GM12864 (cell line): ENCODE results near the gene C1orf210.

Source experiments
- DNase-seq: peaks from one replicate; pipeline ENCODE4 v3.0.0-alpha.2; 2011; ENCODE audit warnings: low read depth
- H3K4me3 ChIP-seq: 2 replicates; pipeline ENCODE4 v1.5.1; 2011; ENCODE audit warnings: mild to moderate bottlenecking, low read depth, low read length, control low read depth
- TF ChIP-seq, protein P1 (sequence below): IDR thresholded peaks from 2 replicates; pipeline ENCODE4 v1.5.1; 2011; ENCODE audit warnings: low read depth, mild to moderate bottlenecking, moderate library complexity, low read length, control low read depth, inconsistent platforms; ENCODE audit errors: missing control alignments

C1orf210 gene

DNA sequence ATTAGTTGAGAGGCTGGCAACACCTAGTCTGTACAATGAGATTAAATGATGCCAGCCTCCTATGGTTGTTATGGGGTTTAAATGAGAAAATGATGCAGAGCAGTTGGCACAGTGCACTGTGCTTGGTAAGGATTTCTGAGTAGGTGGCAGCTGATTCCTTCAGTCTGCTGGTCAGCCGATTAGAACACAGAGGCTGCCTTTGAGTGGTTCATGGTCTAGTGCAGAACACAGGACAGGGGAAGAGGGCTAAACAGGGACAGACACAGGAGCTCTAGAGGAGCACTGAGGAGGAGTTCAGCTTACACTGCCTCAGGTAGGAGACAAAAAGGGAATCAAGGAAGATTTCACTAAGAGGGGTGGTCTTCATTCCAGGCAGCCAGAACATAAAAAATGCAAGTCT is 16.8 kb upstream of the C1orf210 start:
- TF ChIP-seq, protein P1, sequence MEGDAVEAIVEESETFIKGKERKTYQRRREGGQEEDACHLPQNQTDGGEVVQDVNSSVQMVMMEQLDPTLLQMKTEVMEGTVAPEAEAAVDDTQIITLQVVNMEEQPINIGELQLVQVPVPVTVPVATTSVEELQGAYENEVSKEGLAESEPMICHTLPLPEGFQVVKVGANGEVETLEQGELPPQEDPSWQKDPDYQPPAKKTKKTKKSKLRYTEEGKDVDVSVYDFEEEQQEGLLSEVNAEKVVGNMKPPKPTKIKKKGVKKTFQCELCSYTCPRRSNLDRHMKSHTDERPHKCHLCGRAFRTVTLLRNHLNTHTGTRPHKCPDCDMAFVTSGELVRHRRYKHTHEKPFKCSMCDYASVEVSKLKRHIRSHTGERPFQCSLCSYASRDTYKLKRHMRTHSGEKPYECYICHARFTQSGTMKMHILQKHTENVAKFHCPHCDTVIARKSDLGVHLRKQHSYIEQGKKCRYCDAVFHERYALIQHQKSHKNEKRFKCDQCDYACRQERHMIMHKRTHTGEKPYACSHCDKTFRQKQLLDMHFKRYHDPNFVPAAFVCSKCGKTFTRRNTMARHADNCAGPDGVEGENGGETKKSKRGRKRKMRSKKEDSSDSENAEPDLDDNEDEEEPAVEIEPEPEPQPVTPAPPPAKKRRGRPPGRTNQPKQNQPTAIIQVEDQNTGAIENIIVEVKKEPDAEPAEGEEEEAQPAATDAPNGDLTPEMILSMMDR = no peak
- DNase-seq = no peak
- H3K4me3 ChIP-seq = no peak overlapping the region

DNA sequence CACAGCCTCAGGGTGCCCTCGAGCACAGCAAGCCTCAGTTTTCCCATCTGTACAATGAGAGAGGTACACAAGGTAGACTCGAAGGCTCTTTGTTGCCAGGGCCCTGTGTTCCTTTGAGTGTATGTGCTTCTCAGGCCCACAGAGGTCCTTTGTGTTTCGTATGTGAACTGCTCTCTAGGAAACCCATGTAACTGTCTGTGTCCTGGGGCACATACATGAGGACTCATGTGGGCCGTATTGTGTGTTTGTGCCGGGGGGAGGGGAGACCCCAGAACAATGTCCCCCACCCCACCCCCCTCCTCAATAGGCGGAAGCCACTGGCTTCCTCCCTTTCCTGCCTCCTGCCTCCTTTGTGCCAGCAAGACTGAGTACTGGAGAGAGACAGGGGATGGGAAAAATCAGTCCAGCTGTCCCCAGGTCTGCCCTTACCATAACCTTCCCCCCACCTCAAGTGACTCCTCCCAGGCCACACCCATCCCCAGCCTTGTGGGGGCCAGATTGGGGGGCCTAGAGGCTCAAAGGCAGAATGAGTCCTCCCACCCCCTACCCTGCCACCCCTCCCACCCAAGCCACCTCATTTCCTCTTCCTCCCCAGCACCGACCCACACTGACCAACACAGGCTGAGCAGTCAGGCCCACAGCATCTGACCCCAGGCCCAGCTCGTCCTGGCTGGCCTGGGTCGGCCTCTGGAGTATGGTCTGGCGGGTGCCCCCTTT is 15.2 kb upstream of the C1orf210 start, which contains the start of gene TIE1:
TIE1 (plus strand) TSS at position 605 of the 717 bp plus-strand sequence; CDS start at position 695, 90 bp downstream.
- TF ChIP-seq, protein P1 = no peak
- no peak for DNase-seq
- no peak within 1 kb of the TSS for H3K4me3 ChIP-seq

DNA sequence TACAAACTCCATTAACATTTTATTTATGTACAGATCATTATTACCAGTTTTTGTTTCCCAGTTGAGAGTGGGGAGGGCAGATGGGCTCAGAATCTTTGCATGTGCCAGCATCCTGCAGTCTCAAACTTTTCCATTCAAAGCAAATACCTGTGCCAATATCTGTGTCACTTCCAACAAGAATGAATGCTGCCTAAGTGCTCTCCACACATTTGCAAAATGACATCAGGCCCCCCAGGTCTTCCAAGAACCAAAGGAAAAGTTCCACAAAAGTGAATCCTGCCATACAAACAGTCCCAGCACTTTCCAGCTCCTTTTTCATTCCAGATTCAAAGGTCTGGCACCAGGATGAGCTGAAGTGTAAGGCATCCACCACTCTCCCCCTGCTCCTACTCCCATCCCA is 13.7 kb upstream of the C1orf210 start:
- H3K4me3 ChIP-seq = no peak overlapping the region
- TF ChIP-seq, protein P1 = no peak
- no peak for DNase-seq

DNA sequence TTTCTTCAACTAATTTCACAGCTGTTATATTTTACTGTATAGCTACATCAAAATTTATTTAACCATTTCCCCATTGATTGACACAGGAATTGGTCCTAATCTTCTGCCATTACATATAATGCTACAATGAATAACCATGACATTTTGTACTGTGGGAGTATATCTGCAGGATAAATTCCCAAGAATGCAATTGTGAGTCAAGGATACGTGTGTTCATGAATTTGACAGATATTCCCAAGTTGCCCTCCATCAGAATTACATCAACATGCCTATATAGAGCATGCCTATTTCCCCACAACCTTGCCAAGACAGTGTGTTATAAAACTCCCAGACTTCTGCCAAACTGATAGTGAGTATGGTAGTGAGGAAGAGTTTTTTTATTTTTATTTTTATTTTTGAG is 12.7 kb upstream of the C1orf210 start:
- TF ChIP-seq, protein P1 = no peak
- DNase-seq = no peak
- no peak overlapping the region for H3K4me3 ChIP-seq

DNA sequence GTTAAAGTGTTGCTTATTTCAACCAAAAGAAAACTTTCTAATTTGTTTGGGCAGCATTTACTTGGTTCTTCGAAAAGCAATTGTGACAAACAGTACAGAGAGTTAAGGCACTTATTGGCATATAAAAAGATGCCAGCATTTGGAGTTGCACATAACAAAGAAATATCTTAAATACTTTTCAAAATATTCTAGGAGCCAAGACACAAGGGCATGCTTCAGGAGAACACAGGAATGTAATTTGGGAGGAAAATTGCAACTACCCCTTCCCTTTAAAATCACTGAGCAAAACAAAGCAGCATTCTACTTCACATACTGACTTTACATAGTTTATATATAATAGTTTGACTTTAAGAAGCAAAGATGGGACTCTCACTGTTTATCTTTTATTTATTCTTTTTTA is 10.8 kb upstream of the C1orf210 start:
- DNase-seq = no peak
- TF ChIP-seq, protein P1 = no peak
- no peak overlapping the region for H3K4me3 ChIP-seq

DNA sequence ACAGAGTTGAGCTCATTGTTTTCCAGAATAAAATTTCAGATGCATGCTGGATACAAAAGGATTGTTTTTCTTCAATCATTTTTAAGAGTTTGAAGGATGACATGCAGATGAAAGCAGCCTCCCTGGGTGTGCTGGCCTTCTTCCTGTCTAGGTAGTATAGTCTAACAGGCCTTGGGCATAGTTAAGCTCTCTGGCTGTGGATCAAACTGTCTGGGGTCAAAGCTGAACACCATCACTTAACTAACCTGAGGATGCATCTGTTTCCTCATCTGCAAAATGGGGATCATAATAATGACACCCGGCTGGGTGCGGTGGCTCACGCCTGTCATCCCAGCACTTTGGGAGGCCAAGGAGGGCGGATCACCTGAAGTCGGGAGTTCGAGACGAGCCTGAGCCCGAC is 9.4 kb upstream of the C1orf210 start:
- DNase-seq = no peak
- no peak overlapping the region for H3K4me3 ChIP-seq
- TF ChIP-seq, protein P1 = no peak
